Nephron (organoid): ENCODE measurements around the gene NMNAT3.
A peak's percentile ranks its signal among the peaks of the same experiment; 100 is the strongest.

Experiments
- H3K27ac Mint-ChIP-seq, 3 experiments: 2 replicates each; pipeline ENCODE4 v1.8.0; 2020; ENCODE audit warnings: mixed read lengths in 3 of 3, mild to moderate bottlenecking in 2 of 3, moderate library complexity in 1 of 3
- H3K27me3 Mint-ChIP-seq: 2 replicates; pipeline ENCODE4 v1.8.0; 2021; ENCODE audit warnings: low read depth, mild to moderate bottlenecking, moderate library complexity, mixed read lengths
- H3K36me3 Mint-ChIP-seq: 2 replicates; pipeline ENCODE4 v1.8.0; 2020; ENCODE audit warnings: low read depth, mixed read lengths
- H3K4me1 Mint-ChIP-seq: 2 replicates; pipeline ENCODE4 v1.8.0; 2020; ENCODE audit warnings: mixed read lengths
- H3K4me3 Mint-ChIP-seq, 3 experiments: 2 replicates each; pipeline ENCODE4 v1.8.0; 2020; ENCODE audit warnings: mild to moderate bottlenecking in 3 of 3, mixed read lengths in 3 of 3, moderate library complexity in 2 of 3
- H3K9me3 Mint-ChIP-seq: 2 replicates; pipeline ENCODE4 v1.8.0; 2020; ENCODE audit warnings: mixed read lengths
- CTCF ChIP-seq, 3 experiments: fragments of 200-600 bp; sonication (generic); IDR thresholded peaks; one replicate each; pipeline ENCODE4 v1.5.0; 2021; ENCODE audit warnings: antibody characterized with exemption in 3 of 3; ENCODE audit not compliant: unreplicated experiment in 3 of 3

The NMNAT3 gene

GRCh38 chr3:139655909-139656595, 21.7 kb downstream of the NMNAT3 start:
- no peaks in the 10 kb centered on the region for H3K36me3 Mint-ChIP-seq
- H3K9me3 Mint-ChIP-seq = no peaks in the 10 kb centered on the region
- H3K4me1 Mint-ChIP-seq = peaks cover 33% of the 10 kb centered on the region
- H3K27me3 Mint-ChIP-seq = peaks cover 3% of the 10 kb centered on the region
- no peak overlapping the region for H3K4me3 Mint-ChIP-seq
- H3K27ac Mint-ChIP-seq = peak overlapping the region in 2 of 3 experiments; percentile 17 to 67
- no peak for TF ChIP-seq CTCF (IDR thresholded peaks at IDR 0.05; ENCODE audit: unreplicated experiment in 3 of 3)

GRCh38 chr3:139654637-139655365, 23.0 kb downstream of the NMNAT3 start:
- Mint-ChIP-seq H3K36me3 (no peaks in the 10 kb centered on the region), H3K27me3 (peaks cover 3% of the 10 kb centered on the region), H3K4me1 (peaks cover 31% of the 10 kb centered on the region), H3K4me3 (peak overlapping the region in 1 of 3 experiments; percentile 3), H3K27ac (peak overlapping the region; percentile 52 to 89 (median 80)), H3K9me3 (no peaks in the 10 kb centered on the region)
- no peak for TF ChIP-seq CTCF (IDR thresholded peaks at IDR 0.05; ENCODE audit: unreplicated experiment in 3 of 3)

GRCh38 chr3:139653582-139653981, 24.2 kb downstream of the NMNAT3 start:
- H3K27ac Mint-ChIP-seq = peak overlapping the region in 1 of 3 experiments; percentile 80
- H3K4me3 Mint-ChIP-seq = no peak overlapping the region
- H3K9me3 Mint-ChIP-seq = no peaks in the 10 kb centered on the region
- no peaks in the 10 kb centered on the region for H3K36me3 Mint-ChIP-seq
- peaks cover 3% of the 10 kb centered on the region for H3K27me3 Mint-ChIP-seq
- H3K4me1 Mint-ChIP-seq = peaks cover 31% of the 10 kb centered on the region
- no peak for TF ChIP-seq CTCF (IDR thresholded peaks at IDR 0.05; ENCODE audit: unreplicated experiment in 3 of 3)

GRCh38 chr3:139652561-139652960, 25.2 kb downstream of the NMNAT3 start:
- Mint-ChIP-seq H3K27me3 (peaks cover 2% of the 10 kb centered on the region), H3K4me3 (no peak overlapping the region), H3K27ac (no peak overlapping the region), H3K36me3 (no peaks in the 10 kb centered on the region), H3K9me3 (no peaks in the 10 kb centered on the region), H3K4me1 (peaks cover 31% of the 10 kb centered on the region)
- no peak for TF ChIP-seq CTCF (IDR thresholded peaks at IDR 0.05; ENCODE audit: unreplicated experiment in 3 of 3)

GRCh38 chr3:139647866-139648435, 29.8 kb downstream of the NMNAT3 start:
- Mint-ChIP-seq H3K27me3 (no peaks in the 10 kb centered on the region), H3K4me3 (no peak overlapping the region), H3K9me3 (peaks cover 2% of the 10 kb centered on the region), H3K27ac (no peak overlapping the region), H3K36me3 (peaks cover 6% of the 10 kb centered on the region), H3K4me1 (peaks cover 16% of the 10 kb centered on the region)
- no peak for TF ChIP-seq CTCF (IDR thresholded peaks at IDR 0.05; ENCODE audit: unreplicated experiment in 3 of 3)
